ENCODE results near the gene SRBD1.

GRCh38 chr2:45625824-45626223, 14.8 kb upstream of the SRBD1 start:
- TF ChIP-seq POLR2AphosphoS5 (IDR thresholded peaks at IDR 0.05) (no peak), CTCF (IDR thresholded peaks at IDR 0.05) (no peak)

All from transverse colon (tissue), 4 donors.